NCI-H345 treated with DMSO at 0.1 percent for 48 hours (cell line): ENCODE measurements around the gene CPE.
"Not testable (repeated sequence)": the region's sequence is repeated elsewhere in the genome, so short reads cannot be mapped to it uniquely, and the experiment has no call there.

Experiments
- DNase-seq: peaks from one replicate; lab custom pipeline; 2025; ENCODE audit not compliant: unreplicated experiment; lab: John Stamatoyannopoulos, UW

Gene CPE

GRCh38 chr4:165403637-165404036 lies 24.8 kb downstream of the CPE start:
- no peak for DNase-seq

GRCh38 chr4:165404080-165404479 lies 25.3 kb downstream of the CPE start:
- DNase-seq = no peak

- DNase-seq = no peak
These were observed 25.9 kb downstream of the CPE start for GRCh38 chr4:165404696-165405095.

DNA sequence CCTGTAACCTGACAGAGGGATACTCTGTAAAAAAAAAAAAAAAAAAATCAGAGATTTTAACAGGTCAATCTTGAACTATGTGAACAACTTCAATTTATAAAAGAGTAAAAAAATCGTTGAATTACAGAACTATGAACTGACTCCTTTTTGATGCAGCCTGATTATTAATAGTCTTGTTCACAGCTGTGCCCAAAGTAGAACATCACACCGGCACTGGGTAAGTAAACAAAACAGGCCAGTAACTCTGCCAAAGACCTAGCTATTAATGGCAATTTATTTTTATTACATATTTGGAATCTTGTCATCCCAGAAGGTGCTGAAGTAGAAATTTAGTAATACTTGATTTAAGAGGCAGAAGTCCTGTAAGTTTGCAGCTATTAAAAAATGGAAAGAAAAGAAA lies 31.4 kb downstream of the CPE start:
- no peak for DNase-seq

GRCh38 chr4:165415910-165416309 lies 37.1 kb downstream of the CPE start:
- DNase-seq = no peak

DNA sequence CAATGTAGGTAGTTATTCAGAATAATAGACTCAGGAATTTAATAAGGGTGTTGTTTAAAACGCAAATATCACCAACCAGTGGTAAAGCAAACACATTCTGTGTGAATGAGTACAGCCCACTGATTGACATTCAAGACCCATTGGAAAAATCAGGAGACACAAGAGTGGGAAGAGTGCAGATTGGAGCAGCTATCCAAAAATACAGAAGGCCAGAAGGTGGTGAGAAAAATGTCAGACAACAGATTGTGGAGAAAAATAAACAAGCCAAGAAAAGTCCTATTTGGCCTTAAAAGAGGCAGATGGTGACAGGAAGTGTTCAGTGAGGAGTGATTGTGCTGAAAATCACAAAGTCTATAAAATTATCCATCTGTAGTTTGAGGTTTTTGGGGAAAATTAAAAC lies 39.3 kb downstream of the CPE start:
- no peak for DNase-seq

- no peak for DNase-seq
These were observed 46.8 kb downstream of the CPE start for GRCh38 chr4:165425629-165426028.

DNA sequence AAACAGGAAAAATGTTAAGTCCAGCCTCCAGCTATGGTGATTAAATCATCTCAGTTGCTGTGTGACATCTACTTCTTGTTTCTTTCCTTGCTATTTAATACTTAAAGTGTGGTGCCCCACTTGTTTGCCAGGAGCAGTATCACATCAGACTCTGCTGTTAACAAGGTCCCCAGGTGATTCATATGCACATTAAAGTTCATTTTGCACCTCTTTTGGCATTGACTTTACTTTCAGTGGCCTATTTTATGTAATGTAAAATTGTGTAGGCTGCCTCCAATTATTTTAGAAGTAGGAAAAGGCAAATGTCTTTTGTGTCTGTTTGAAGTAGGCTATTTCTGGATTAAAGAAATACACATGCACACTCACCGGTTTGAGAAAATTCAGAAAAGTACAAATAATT lies 47.5 kb downstream of the CPE start:
- no peak for DNase-seq

DNA sequence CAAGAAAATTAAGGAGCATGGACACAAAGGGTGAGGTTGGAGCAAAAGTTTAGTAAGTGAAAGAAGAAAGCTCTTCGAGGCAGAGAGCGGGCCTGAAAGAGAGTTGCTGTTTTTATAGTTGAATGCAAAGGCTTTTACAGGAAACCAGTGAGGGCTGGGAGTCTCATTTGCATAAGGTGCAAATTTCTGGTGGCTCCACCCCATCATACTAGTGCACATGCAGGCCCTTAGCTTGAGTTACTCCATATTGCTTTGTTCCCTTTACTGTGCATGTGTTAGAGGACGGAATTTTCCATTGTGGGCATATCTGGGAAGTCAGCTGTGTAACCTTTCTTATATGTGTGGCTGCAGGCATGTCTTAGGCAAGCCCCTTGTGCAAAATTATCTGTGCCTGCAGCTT lies 48.0 kb downstream of the CPE start:
- no peak for DNase-seq

- DNase-seq = no peak
These were observed 50.1 kb downstream of the CPE start for GRCh38 chr4:165428957-165429356.

- no peak for DNase-seq
These were observed 54.7 kb downstream of the CPE start for GRCh38 chr4:165433529-165433928.

DNA sequence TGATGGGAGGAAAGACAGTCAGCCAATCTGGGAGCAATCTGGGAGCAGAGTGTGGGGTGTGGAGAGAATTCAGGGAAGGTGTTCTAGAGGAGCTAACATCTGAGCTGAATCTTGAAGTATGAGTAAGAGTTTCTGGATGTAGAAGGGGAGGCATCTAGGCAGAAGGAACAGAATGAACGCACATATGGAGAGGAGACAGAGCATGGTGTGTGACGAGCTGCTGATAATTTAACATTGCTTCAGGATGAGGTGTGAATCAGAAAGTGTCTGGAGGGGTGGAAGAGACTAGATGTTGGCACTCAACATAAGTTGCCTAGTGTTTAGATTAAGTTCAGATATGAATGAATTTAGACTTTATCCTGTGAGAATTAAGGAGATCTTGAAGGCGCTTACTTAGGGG lies 58.9 kb downstream of the CPE start:
- no peak for DNase-seq

DNA sequence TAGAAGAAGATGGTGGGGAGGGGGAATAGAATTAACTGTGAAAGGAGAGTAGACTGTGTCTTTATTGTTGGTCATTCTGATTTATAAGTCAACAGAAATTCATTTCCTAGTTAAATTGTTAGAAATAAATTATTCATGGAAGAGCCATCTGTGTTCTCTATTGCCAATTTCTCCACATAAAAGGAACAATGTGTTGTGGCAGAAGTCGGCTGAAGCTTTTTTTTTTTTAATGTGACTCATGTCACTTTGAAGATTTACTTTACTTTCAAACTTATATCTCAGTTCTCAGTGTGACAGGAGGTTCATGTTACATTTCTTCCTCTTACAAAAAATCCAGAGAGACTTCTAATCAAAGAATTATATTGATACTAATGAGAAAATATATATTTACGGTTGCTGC lies 60.5 kb downstream of the CPE start:
- no peak for DNase-seq

- DNase-seq = no peak
These were observed 61.2 kb downstream of the CPE start for GRCh38 chr4:165439981-165440380.

- no peak for DNase-seq
These were observed 61.8 kb downstream of the CPE start for GRCh38 chr4:165440415-165441158.

GRCh38 chr4:165443276-165443675 lies 64.5 kb downstream of the CPE start:
- no peak for DNase-seq

DNA sequence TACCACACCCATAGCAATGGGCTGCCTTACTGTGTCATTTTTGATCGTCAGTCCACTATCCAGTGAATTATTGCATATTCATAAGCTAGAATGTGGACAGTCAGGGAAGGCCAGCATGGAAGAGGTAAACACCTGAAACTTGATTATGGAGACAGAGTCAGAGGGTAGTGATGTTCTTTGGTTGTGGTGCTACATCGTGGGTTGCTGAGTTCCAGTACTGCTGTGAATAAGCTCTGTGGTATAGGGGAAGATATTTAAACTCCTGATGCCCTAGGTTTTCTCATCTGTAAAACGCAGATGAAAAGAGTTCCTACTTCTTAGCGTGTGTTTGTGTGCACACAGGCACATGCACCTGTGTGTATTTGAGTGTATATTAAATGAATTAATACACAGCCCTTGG lies 69.9 kb downstream of the CPE start:
- no peak for DNase-seq

- DNase-seq = no peak
These were observed 70.5 kb downstream of the CPE start for GRCh38 chr4:165449333-165449732.

- no peak for DNase-seq
These were observed 72.1 kb downstream of the CPE start for GRCh38 chr4:165450871-165451270.

DNA sequence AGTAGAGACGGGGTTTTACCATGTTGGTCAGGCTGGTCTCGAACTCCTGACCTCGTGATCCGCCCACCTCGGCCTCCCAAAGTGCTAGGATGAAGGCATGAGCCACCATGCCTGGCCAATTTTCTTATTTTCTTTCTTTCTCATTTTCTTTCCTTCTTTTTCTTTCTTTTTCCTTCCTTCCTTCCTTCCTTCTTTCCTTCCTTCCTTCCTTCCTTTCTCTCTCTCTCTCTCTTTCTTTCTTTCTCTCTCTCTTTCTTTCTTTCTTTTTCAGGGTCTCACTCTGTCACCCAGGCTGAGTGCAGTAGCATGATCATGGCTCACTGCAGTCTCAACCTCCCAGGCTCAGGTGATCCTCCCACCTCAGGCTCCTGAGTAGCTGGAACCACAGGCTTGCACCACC lies 74.3 kb downstream of the CPE start:
- DNase-seq = not testable (repeated sequence)

- no peak for DNase-seq
These were observed 75.6 kb downstream of the CPE start for GRCh38 chr4:165454426-165454825.

GRCh38 chr4:165457793-165458192 lies 79.0 kb downstream of the CPE start:
- DNase-seq = no peak

GRCh38 chr4:165458471-165458870 lies 79.7 kb downstream of the CPE start:
- DNase-seq = no peak
